Fibroblast of lung (primary cell): ENCODE measurements around the gene BAG5. TPM values are rescaled to one million over a fixed set of nuclear protein-coding genes. Genes with fewer than 3 reads are reported as not detected.

Source experiments
- DNase-seq, 2 donors: peaks; one replicate each; pipeline versions ENCODE4 v3.0.0 to v3.0.0-alpha.2; 2010; ENCODE audit warnings: low read depth in 2 of 2
- H2AFZ ChIP-seq: 2 replicates; pipeline ENCODE4 v1.5.1; 2012; ENCODE audit warnings: low read length, control low read depth, inconsistent platforms
- H3K27ac ChIP-seq: 2 replicates; pipeline ENCODE4 v1.5.1; 2011; ENCODE audit warnings: low read length, control low read depth; ENCODE audit not compliant: insufficient read depth
- H3K27me3 ChIP-seq: 2 replicates; pipeline ENCODE4 v1.5.1; 2011; ENCODE audit warnings: mild to moderate bottlenecking, low read length; ENCODE audit not compliant: control insufficient read depth, insufficient read depth
- H3K36me3 ChIP-seq: 2 replicates; pipeline ENCODE4 v1.5.1; 2011; ENCODE audit warnings: low read length; ENCODE audit not compliant: control insufficient read depth, insufficient read depth
- H3K4me1 ChIP-seq: 2 replicates; pipeline ENCODE4 v1.5.1; 2011; ENCODE audit warnings: low read length; ENCODE audit not compliant: control insufficient read depth, insufficient read depth; ENCODE audit errors: extremely low read depth
- H3K4me2 ChIP-seq: 2 replicates; pipeline ENCODE4 v1.5.1; 2011; ENCODE audit warnings: low read length, control low read depth; ENCODE audit not compliant: insufficient read depth; ENCODE audit errors: extremely low read depth
- H3K4me3 ChIP-seq, 4 experiments: fragments of 200-600 bp in 1 of 4; sonication (generic) in 1 of 4; replicated peaks in 1 of 4; 2 replicates each; pipeline ENCODE4 v1.5.1; 2011 to 2016; ENCODE audit warnings: low read length in 4 of 4, low read depth in 3 of 4, mild to moderate bottlenecking in 3 of 4, control low read depth in 2 of 4, inconsistent platforms in 1 of 4, mixed read lengths in 1 of 4; ENCODE audit not compliant: insufficient read depth in 1 of 4; ENCODE audit errors: control extremely low read depth in 1 of 4
- H3K79me2 ChIP-seq: 2 replicates; pipeline ENCODE4 v1.5.1; 2012; ENCODE audit warnings: mild to moderate bottlenecking, low read length, inconsistent platforms; ENCODE audit not compliant: control insufficient read depth, insufficient read depth
- H3K9ac ChIP-seq: 2 replicates; pipeline ENCODE4 v1.5.1; 2011; ENCODE audit warnings: mild to moderate bottlenecking, low read length, control low read depth; ENCODE audit not compliant: insufficient read depth
- H3K9me3 ChIP-seq: 2 replicates; pipeline ENCODE4 v1.5.1; 2012; ENCODE audit warnings: low read depth, low read length; ENCODE audit not compliant: control insufficient read depth, insufficient read depth
- H4K20me1 ChIP-seq: 2 replicates; pipeline ENCODE4 v1.5.1; 2011; ENCODE audit warnings: low read length; ENCODE audit not compliant: control insufficient read depth, insufficient read depth; ENCODE audit errors: extremely low read depth
- CTCF ChIP-seq, 2 donors: IDR thresholded peaks in 1 of 2; conservative IDR thresholded peaks in 1 of 2; 1 replicate in 1 of 2; 2 replicates in 1 of 2; pipeline ENCODE4 v1.5.1; 2011 to 2012; ENCODE audit warnings: low read length in 2 of 2, control low read depth in 1 of 2, inconsistent platforms in 1 of 2, low read depth in 1 of 2, mild to moderate bottlenecking in 1 of 2
- EZH2 ChIP-seq: IDR thresholded peaks from 2 replicates; pipeline ENCODE4 v1.5.1; 2012; ENCODE audit warnings: low read length, control low read depth, mild to moderate bottlenecking; ENCODE audit errors: missing control alignments
- polyA plus RNA-seq, 2 donors: library from polyadenylated mRNA; depleted of rRNA in 1 of 2; stranded (reverse) in 1 of 2; unstranded in 1 of 2; fragments of >200 nt; gene quantifications; 2 replicates each; pipeline ENCODE4 v1.2.1, GENCODE V29; 2011 to 2012; ENCODE audit warnings: missing spikeins in 1 of 2
- total RNA-seq: library from RNA; depleted of rRNA; stranded (reverse); fragments of >200 nt; gene quantifications from 2 replicates; pipeline ENCODE4 v1.2.1, GENCODE V29; 2014

Gene BAG5
- total and polyA plus RNA-seq, 2 donors (not counting 1 experiment from before 2014, with no cell fraction given): 14.9 to 25.8 TPM

DNA sequence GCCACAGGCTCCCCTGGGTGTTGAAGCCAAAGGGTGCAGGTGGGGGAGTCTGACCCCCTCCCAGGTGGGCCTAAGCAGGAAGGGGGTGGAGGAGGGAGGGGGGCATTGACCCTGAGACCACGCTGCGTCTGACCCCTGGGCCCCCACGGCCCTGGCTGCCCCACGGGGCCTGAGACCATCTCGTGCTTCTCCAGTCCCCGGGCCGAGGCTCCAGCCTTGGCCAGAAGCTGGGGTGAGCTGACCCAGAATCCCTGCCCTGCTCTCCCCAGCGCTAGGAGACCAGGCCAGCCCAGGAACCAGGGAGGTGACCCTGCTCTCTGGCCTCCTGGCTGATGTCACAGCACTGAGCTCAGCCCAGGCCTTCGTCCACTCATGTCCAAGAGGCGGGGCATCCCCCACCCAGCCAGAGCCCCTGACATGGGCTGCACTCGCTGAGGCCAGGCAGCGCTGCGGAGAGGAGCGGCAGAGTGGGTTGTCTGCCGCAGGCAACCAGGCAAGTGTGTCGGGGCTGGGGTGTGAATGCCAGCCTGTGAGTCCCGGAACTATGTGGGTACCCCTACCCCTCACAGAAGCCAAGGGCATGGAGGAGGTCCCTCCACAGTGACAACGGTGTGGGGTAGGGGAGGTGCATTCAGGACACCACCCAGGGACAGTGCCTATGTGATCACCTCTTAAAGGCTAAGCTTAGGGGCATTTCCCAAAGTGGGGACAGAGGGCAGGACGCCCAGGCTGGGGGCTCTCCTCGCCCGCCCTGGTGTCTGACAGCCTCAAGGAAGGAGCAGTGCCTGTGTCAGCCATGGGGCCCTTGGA lies 27.2 kb downstream of the BAG5 start:
- no peaks in the 10 kb centered on the region for H3K9me3 ChIP-seq
- peaks cover 15% of the 10 kb centered on the region for H3K79me2 ChIP-seq
- H3K4me1 ChIP-seq: peaks cover 10% of the 10 kb centered on the region
- H3K9ac ChIP-seq: no peak overlapping the region
- H3K27ac ChIP-seq: no peak overlapping the region
- DNase-seq: no peak
- no peak overlapping the region for H3K4me2 ChIP-seq
- H2AFZ ChIP-seq: no peak overlapping the region
- H3K4me3 ChIP-seq: no peak overlapping the region
- no peaks in the 10 kb centered on the region for H4K20me1 ChIP-seq
- H3K27me3 ChIP-seq: no peaks in the 10 kb centered on the region
- TF ChIP-seq CTCF (conservative IDR thresholded peaks at IDR 0.05 in 1 of 2, IDR thresholded peaks at IDR 0.05 in 1 of 2; ENCODE audit: low read depth in 1 of 2, low read length in 2 of 2) (no peak), EZH2 (no peak)
- peaks cover 5% of the 10 kb centered on the region for H3K36me3 ChIP-seq

DNA sequence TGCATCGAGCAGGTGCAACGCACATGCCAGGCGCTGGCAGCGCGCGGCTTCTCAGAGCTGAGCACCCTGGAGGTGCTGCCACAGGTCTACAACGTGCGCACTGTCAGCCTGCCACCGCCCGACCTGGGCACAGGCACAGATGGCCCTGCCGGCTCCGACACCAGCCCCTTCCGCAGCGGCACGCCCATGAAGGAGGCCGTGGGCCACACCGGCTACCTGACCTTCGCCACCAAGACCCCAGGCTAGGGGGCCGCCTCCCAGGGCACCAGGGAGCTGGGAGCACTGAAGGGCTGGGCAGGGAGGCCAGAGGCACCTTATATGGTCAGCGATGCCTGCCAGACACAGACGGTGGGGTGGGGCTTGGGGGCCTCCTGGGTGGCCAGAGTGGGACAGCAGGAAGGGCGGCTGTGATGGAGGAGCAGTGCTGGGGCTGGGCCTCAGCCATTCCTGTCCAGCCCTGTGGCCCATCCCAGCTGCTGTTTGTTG lies 27.8 kb downstream of the BAG5 start:
- no peak for TF ChIP-seq EZH2
- TF ChIP-seq CTCF (conservative IDR thresholded peaks at IDR 0.05 in 1 of 2, IDR thresholded peaks at IDR 0.05 in 1 of 2; ENCODE audit: low read depth in 1 of 2, low read length in 2 of 2): no peak
- Histone ChIP-seq H4K20me1 (no peaks in the 10 kb centered on the region), H3K27me3 (no peaks in the 10 kb centered on the region), H2AFZ (no peak overlapping the region), H3K9ac (no peak overlapping the region), H3K79me2 (peaks cover 21% of the 10 kb centered on the region), H3K4me3 (no peak overlapping the region), H3K27ac (no peak overlapping the region), H3K36me3 (peaks cover 5% of the 10 kb centered on the region), H3K4me2 (no peak overlapping the region), H3K4me1 (peaks cover 9% of the 10 kb centered on the region), H3K9me3 (no peaks in the 10 kb centered on the region)
- DNase-seq: no peak

DNA sequence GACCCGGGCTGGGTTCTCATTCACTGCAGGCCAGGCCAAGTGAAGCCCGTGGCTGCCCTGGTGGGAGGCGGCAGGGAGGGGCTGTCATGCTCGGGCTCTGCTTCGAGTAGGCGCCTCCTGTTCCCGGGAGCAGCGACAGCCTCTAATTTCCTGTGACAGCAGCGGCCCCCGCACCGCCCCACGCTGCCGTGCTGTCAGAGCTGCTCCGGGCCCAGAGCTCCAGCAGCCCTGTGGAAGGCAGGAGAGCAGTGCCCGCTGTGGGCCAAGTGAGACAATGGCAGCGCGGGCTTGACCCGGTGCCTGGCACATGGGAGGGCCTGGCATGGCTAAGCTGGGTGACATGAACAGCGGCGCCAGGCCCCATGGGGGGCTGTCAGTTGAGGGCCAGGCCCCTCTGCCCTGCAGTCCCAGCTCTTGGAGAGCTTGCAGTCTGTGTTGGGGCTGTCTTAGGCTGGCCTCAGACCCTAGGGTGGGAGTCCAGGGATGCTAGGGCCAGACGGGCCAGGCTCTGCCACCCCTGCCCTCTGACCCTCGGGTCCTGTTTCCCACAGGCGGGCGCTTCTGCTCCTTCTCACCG lies 28.4 kb downstream of the BAG5 start:
- no peak overlapping the region for H3K4me2 ChIP-seq
- H3K9me3 ChIP-seq: no peaks in the 10 kb centered on the region
- H3K27me3 ChIP-seq: no peaks in the 10 kb centered on the region
- no peak overlapping the region for H3K4me3 ChIP-seq
- no peak for DNase-seq
- peaks cover 5% of the 10 kb centered on the region for H3K36me3 ChIP-seq
- no peaks in the 10 kb centered on the region for H4K20me1 ChIP-seq
- peaks cover 6% of the 10 kb centered on the region for H3K4me1 ChIP-seq
- H3K9ac ChIP-seq: no peak overlapping the region
- H3K79me2 ChIP-seq: peaks cover 27% of the 10 kb centered on the region
- H3K27ac ChIP-seq: no peak overlapping the region
- TF ChIP-seq CTCF (conservative IDR thresholded peaks at IDR 0.05 in 1 of 2, IDR thresholded peaks at IDR 0.05 in 1 of 2; ENCODE audit: low read depth in 1 of 2, low read length in 2 of 2): no peak
- TF ChIP-seq EZH2: no peak
- no peak overlapping the region for H2AFZ ChIP-seq
